ENCODE results near the gene TMEM63A. TPM values are rescaled to one million over a fixed set of nuclear protein-coding genes. Genes with fewer than 3 reads are reported as not detected.
A peak's percentile ranks its signal among the peaks of the same experiment; 100 is the strongest.

The TMEM63A gene
- polyA plus RNA-seq, 1 of the 3 experiments (the other 2 are of a cell fraction): 13.5 TPM

GRCh38 chr1:225817611-225818061 lies 64.5 kb downstream of the TMEM63A start (continued):
- no peak for TF ChIP-seq MXI1 (IDR thresholded peaks at IDR 0.05; ENCODE audit: low read depth, low read length)
- no peak for TF ChIP-seq TAF1 (IDR thresholded peaks at IDR 0.05; ENCODE audit: borderline replicate concordance, low read depth, low read length)
- no peak for TF ChIP-seq RAD21 (IDR thresholded peaks at IDR 0.05; ENCODE audit: low read length)
- no peak for TF ChIP-seq CTCF (IDR thresholded peaks at IDR 0.05)
- peak in 1 of 2 experiments; percentile 36; a peak in 1 of 4 replicates for TF ChIP-seq EP300 (IDR thresholded peaks at IDR 0.05; ENCODE audit: borderline replicate concordance in 1 of 2, low read depth in 1 of 2, low read length in 1 of 2)
- TF ChIP-seq USF1 (IDR thresholded peaks at IDR 0.05; ENCODE audit: borderline replicate concordance, low read depth): no peak

- ChIA-PET CTCF (interaction anchor here (1.1 to 1.9 kb wide), 2 partner anchors 60 to 342 kb away, joined by 3 to 8 read pairs; no protein-coding TSS in a partner anchor), POLR2A (no interaction called here)
- Histone ChIP-seq H3K27ac (ENCODE audit: low read depth in 2 of 2, low read length in 1 of 2) (peak overlapping the region in 1 of 2 experiments; percentile 52; a peak in 2 of 4 replicates), H3K36me3 (replicated peaks in 1 of 2; ENCODE audit: control insufficient read depth in 1 of 2, insufficient read depth in 2 of 2, low read length in 1 of 2) (peaks cover 0 to 9% of the 10 kb centered on the region in 2 experiments), H3K79me2 (ENCODE audit: insufficient read depth) (peaks cover 4% of the 10 kb centered on the region; the same call in 1 of the 2 replicates), H2AFZ (ENCODE audit: low read depth) (no peak overlapping the region), H3K9ac (peak overlapping the region; percentile 22; the same call in 1 of the 2 replicates), H3K4me1 (ENCODE audit: control insufficient read depth in 1 of 2, insufficient read depth in 2 of 2, low read depth in 1 of 2, low read length in 1 of 2) (peaks cover 21 to 22% of the 10 kb centered on the region in 2 experiments), H3F3A (replicated peaks; ENCODE audit: insufficient read depth) (peaks cover 3% of the 10 kb centered on the region), H3K9me2 (no peaks in the 10 kb centered on the region), H3K4me2 (no peak overlapping the region), H3K27me3 (ENCODE audit: insufficient read depth) (no peaks in the 10 kb centered on the region), H4K20me1 (ENCODE audit: insufficient read depth) (no peaks in the 10 kb centered on the region), H3K4me3 (ENCODE audit: low read depth in 2 of 2, low read length in 1 of 2) (no peak overlapping the region), H3K9me3 (no peaks in the 10 kb centered on the region)
- WGBS (ENCODE audit: low lambda C conversion rate): 92% methylated on average over 16 of the region's 17 CpGs
- TF ChIP-seq FOSL2 (IDR thresholded peaks at IDR 0.05; ENCODE audit: borderline replicate concordance, low read depth) (no peak), ELF1 (IDR thresholded peaks at IDR 0.05) (no peak), IRF3 (IDR thresholded peaks at IDR 0.05; ENCODE audit: low read depth, low read length) (no peak), USF1 (IDR thresholded peaks at IDR 0.05; ENCODE audit: borderline replicate concordance, low read depth) (no peak), JUND (IDR thresholded peaks at IDR 0.05) (no peak), MXI1 (IDR thresholded peaks at IDR 0.05; ENCODE audit: low read depth, low read length) (no peak), FOXM1 (IDR thresholded peaks at IDR 0.05; ENCODE audit: low read depth) (no peak), USF2 (IDR thresholded peaks at IDR 0.05; ENCODE audit: borderline replicate concordance, low read depth, low read length) (no peak), EZH2phosphoT487 (IDR thresholded peaks at IDR 0.05; ENCODE audit: borderline replicate concordance, low read depth) (no peak), MAX (IDR thresholded peaks at IDR 0.05; ENCODE audit: low read depth) (no peak)
- no peak for DNase-seq
Observed at GRCh38 chr1:225816643-225817538, 65.3 kb downstream of the TMEM63A start.

All from SK-N-SH (cell line).